Measurements from ENCODE around the gene ANXA2R. TPM values are rescaled to one million over a fixed set of nuclear protein-coding genes. Genes with fewer than 3 reads are reported as not detected.

The ANXA2R gene
- total and polyA plus RNA-seq, 5 donors from 2014 or later, result 35.8 to 69.7 (median 43.3) TPM

- Histone ChIP-seq H3K9me3 (ENCODE audit: control insufficient read depth in 2 of 2, low read length in 2 of 2) (no peaks in the 10 kb centered on the region), H3K36me3 (ENCODE audit: control insufficient read depth, insufficient read depth, low read length) (peaks cover 7% of the 10 kb centered on the region), H3K27ac (ENCODE audit: insufficient read depth, low read length, poor library complexity, severe bottlenecking) (peak overlapping the region; percentile 95), H3K27me3 (ENCODE audit: control insufficient read depth, insufficient read depth, low read length) (no peaks in the 10 kb centered on the region), H3K4me3 (ENCODE audit: low read depth, low read length) (peak overlapping the region; percentile 100), H3K4me1 (ENCODE audit: control insufficient read depth, insufficient read depth, low read length, poor library complexity, severe bottlenecking) (peaks cover 41% of the 10 kb centered on the region)
- DNase-seq, result peak; percentile 74 to 95 (median 86)
- peaks cover 8% of the 10 kb centered on the region for H3K36me3 Mint-ChIP-seq
- H3K9me3 Mint-ChIP-seq, result peaks cover 0 to 5% (median 0%) of the 10 kb centered on the region in 7 donors
- peaks cover 17% of the 10 kb centered on the region for H3K27me3 Mint-ChIP-seq
- peaks cover 10 to 56% (median 37%) of the 10 kb centered on the region in 4 donors for H3K4me1 Mint-ChIP-seq
- peak overlapping the region; percentile 99 to 100 (median 99) for H3K27ac Mint-ChIP-seq
- peak; percentile 31 to 35 for ATAC-seq (ENCODE audit: low read depth in 2 of 2)
- H3K4me3 Mint-ChIP-seq, result peak overlapping the region; percentile 97 to 100 (median 100)
These were observed 2.1 kb upstream of the ANXA2R start for GRCh38 chr5:43042176-43042625.

- DNase-seq, result peak in 1 of 3 donors; percentile 65
These were observed 1.6 kb upstream of the ANXA2R start for GRCh38 chr5:43041669-43042175.

GRCh38 chr5:43041110-43041668 is 1.1 kb upstream of the ANXA2R start:
- Histone ChIP-seq H3K4me3 (ENCODE audit: low read depth, low read length) (peak overlapping the region; percentile 100), H3K9me3 (ENCODE audit: control insufficient read depth in 2 of 2, low read length in 2 of 2) (no peaks in the 10 kb centered on the region), H3K36me3 (ENCODE audit: control insufficient read depth, insufficient read depth, low read length) (peaks cover 7% of the 10 kb centered on the region), H3K4me1 (ENCODE audit: control insufficient read depth, insufficient read depth, low read length, poor library complexity, severe bottlenecking) (peaks cover 50% of the 10 kb centered on the region), H3K27ac (ENCODE audit: insufficient read depth, low read length, poor library complexity, severe bottlenecking) (peak overlapping the region; percentile 95), H3K27me3 (ENCODE audit: control insufficient read depth, insufficient read depth, low read length) (no peaks in the 10 kb centered on the region)
- Mint-ChIP-seq H3K4me3 (peak overlapping the region; percentile 97 to 100 (median 100)), H3K27me3 (peaks cover 17% of the 10 kb centered on the region), H3K4me1 (peaks cover 6 to 59% (median 33%) of the 10 kb centered on the region in 4 donors), H3K9me3 (peaks cover 0 to 4% (median 0%) of the 10 kb centered on the region in 7 donors), H3K36me3 (peaks cover 5% of the 10 kb centered on the region), H3K27ac (peak overlapping the region; percentile 99 to 100 (median 99))
- peak in 2 of 3 donors; percentile 35 to 82 for DNase-seq
- ATAC-seq (ENCODE audit: low read depth in 2 of 2), result no peak

More at GRCh38 chr5:43041669-43042175, 1.6 kb upstream of the ANXA2R start:
- Mint-ChIP-seq H3K9me3 (peaks cover 0 to 5% (median 0%) of the 10 kb centered on the region in 7 donors), H3K27me3 (peaks cover 17% of the 10 kb centered on the region), H3K36me3 (peaks cover 8% of the 10 kb centered on the region), H3K4me1 (peaks cover 10 to 59% (median 35%) of the 10 kb centered on the region in 4 donors), H3K4me3 (peak overlapping the region; percentile 97 to 100 (median 100)), H3K27ac (peak overlapping the region; percentile 99 to 100 (median 99))
- H3K27ac ChIP-seq (ENCODE audit: insufficient read depth, low read length, poor library complexity, severe bottlenecking), result peak overlapping the region; percentile 95
- peaks cover 45% of the 10 kb centered on the region for H3K4me1 ChIP-seq (ENCODE audit: control insufficient read depth, insufficient read depth, low read length, poor library complexity, severe bottlenecking)
- ATAC-seq (ENCODE audit: low read depth in 2 of 2), result peak; percentile 10 to 12
- no peaks in the 10 kb centered on the region for H3K9me3 ChIP-seq (ENCODE audit: control insufficient read depth in 2 of 2, low read length in 2 of 2)
- peak overlapping the region; percentile 100 for H3K4me3 ChIP-seq (ENCODE audit: low read depth, low read length)
- H3K27me3 ChIP-seq (ENCODE audit: control insufficient read depth, insufficient read depth, low read length), result no peaks in the 10 kb centered on the region
- peaks cover 7% of the 10 kb centered on the region for H3K36me3 ChIP-seq (ENCODE audit: control insufficient read depth, insufficient read depth, low read length)

GRCh38 chr5:43039471-43040286 is 440 bp downstream of the ANXA2R start:
- H3K9me3 Mint-ChIP-seq, result peaks cover 0 to 4% (median 0%) of the 10 kb centered on the region in 7 donors
- H3K27ac ChIP-seq (ENCODE audit: insufficient read depth, low read length, poor library complexity, severe bottlenecking), result peak overlapping the region; percentile 95
- H3K4me1 ChIP-seq (ENCODE audit: control insufficient read depth, insufficient read depth, low read length, poor library complexity, severe bottlenecking), result peaks cover 52% of the 10 kb centered on the region
- DNase-seq (peak; percentile 54 to 77 (median 66)), ATAC-seq (ENCODE audit: low read depth in 2 of 2) (no peak)
- H3K4me1 Mint-ChIP-seq, result peaks cover 12 to 56% (median 35%) of the 10 kb centered on the region in 4 donors
- H3K36me3 Mint-ChIP-seq, result peaks cover 6% of the 10 kb centered on the region
- peak overlapping the region; percentile 99 to 100 (median 99) for H3K27ac Mint-ChIP-seq
- peak overlapping the region; percentile 97 to 100 (median 100) for H3K4me3 Mint-ChIP-seq
- no peaks in the 10 kb centered on the region for H3K27me3 ChIP-seq (ENCODE audit: control insufficient read depth, insufficient read depth, low read length)
- peaks cover 4% of the 10 kb centered on the region for H3K36me3 ChIP-seq (ENCODE audit: control insufficient read depth, insufficient read depth, low read length)
- H3K4me3 ChIP-seq (ENCODE audit: low read depth, low read length), result peak overlapping the region; percentile 100
- peaks cover 17% of the 10 kb centered on the region for H3K27me3 Mint-ChIP-seq
- no peaks in the 10 kb centered on the region for H3K9me3 ChIP-seq (ENCODE audit: control insufficient read depth in 2 of 2, low read length in 2 of 2)

GRCh38 chr5:43039152-43039470 is 1.0 kb downstream of the ANXA2R start:
- H3K4me1 Mint-ChIP-seq, result peaks cover 12 to 57% (median 35%) of the 10 kb centered on the region in 4 donors
- Histone ChIP-seq H3K4me3 (ENCODE audit: low read depth, low read length) (peak overlapping the region; percentile 100), H3K9me3 (ENCODE audit: control insufficient read depth in 2 of 2, low read length in 2 of 2) (no peaks in the 10 kb centered on the region), H3K27ac (ENCODE audit: insufficient read depth, low read length, poor library complexity, severe bottlenecking) (peak overlapping the region; percentile 95), H3K27me3 (ENCODE audit: control insufficient read depth, insufficient read depth, low read length) (no peaks in the 10 kb centered on the region), H3K36me3 (ENCODE audit: control insufficient read depth, insufficient read depth, low read length) (no peaks in the 10 kb centered on the region), H3K4me1 (ENCODE audit: control insufficient read depth, insufficient read depth, low read length, poor library complexity, severe bottlenecking) (peaks cover 46% of the 10 kb centered on the region)
- no peak for DNase-seq
- peaks cover 7% of the 10 kb centered on the region for H3K36me3 Mint-ChIP-seq
- ATAC-seq (ENCODE audit: low read depth in 2 of 2), result no peak
- H3K27ac Mint-ChIP-seq, result peak overlapping the region; percentile 99 to 100 (median 99)
- peak overlapping the region; percentile 97 to 100 (median 100) for H3K4me3 Mint-ChIP-seq
- H3K27me3 Mint-ChIP-seq, result peaks cover 17% of the 10 kb centered on the region
- H3K9me3 Mint-ChIP-seq, result peaks cover 0 to 4% (median 0%) of the 10 kb centered on the region in 7 donors

GRCh38 chr5:43038496-43038989 is 1.6 kb downstream of the ANXA2R start:
- Histone ChIP-seq H3K4me1 (ENCODE audit: control insufficient read depth, insufficient read depth, low read length, poor library complexity, severe bottlenecking) (peaks cover 45% of the 10 kb centered on the region), H3K4me3 (ENCODE audit: low read depth, low read length) (peak overlapping the region; percentile 100), H3K36me3 (ENCODE audit: control insufficient read depth, insufficient read depth, low read length) (no peaks in the 10 kb centered on the region), H3K9me3 (ENCODE audit: control insufficient read depth in 2 of 2, low read length in 2 of 2) (no peaks in the 10 kb centered on the region), H3K27me3 (ENCODE audit: control insufficient read depth, insufficient read depth, low read length) (no peaks in the 10 kb centered on the region), H3K27ac (ENCODE audit: insufficient read depth, low read length, poor library complexity, severe bottlenecking) (peak overlapping the region; percentile 95)
- Mint-ChIP-seq H3K4me1 (peaks cover 12 to 59% (median 34%) of the 10 kb centered on the region in 4 donors), H3K9me3 (peaks cover 0 to 4% (median 0%) of the 10 kb centered on the region in 7 donors), H3K36me3 (peaks cover 7% of the 10 kb centered on the region), H3K27me3 (peaks cover 17% of the 10 kb centered on the region), H3K27ac (peak overlapping the region; percentile 89 to 99 (median 93)), H3K4me3 (peak overlapping the region; percentile 90 to 100 (median 94))
- ATAC-seq (ENCODE audit: low read depth in 2 of 2) (no peak), DNase-seq (peak in 2 of 3 donors; percentile 32 to 75)

All from CD4-positive, CD25-positive, alpha-beta regulatory T cell (primary cell).